Measurements from ENCODE around the gene C16orf96. TPM values are rescaled to one million over a fixed set of nuclear protein-coding genes. Genes with fewer than 3 reads are reported as not detected.

The C16orf96 gene
- under 1 TPM; 0.07 to 0.17 TPM for total RNA-seq

GRCh38 chr16:4556112-4556511 is at the start of gene C16orf96:
Gene C16orf96, plus strand, starts transcription at chr16:4556340. Its CDS starts 150 bp downstream, at chr16:4556490.
- no peak for DNase-seq
- POLR2A ChIA-PET, result interaction anchor here (0.5 kb wide), 1 partner anchor 494 kb away, joined by 3 read pairs; no protein-coding TSS in a partner anchor
- CTCF ChIA-PET, result no interaction called here
- Mint-ChIP-seq H3K27ac (no peak within 1 kb of the TSS), H3K36me3 (no peaks in the 10 kb centered on the region), H3K4me1 (ENCODE audit: low read depth) (no peaks in the 10 kb centered on the region), H3K9me3 (no peaks in the 10 kb centered on the region), H3K27me3 (no peaks in the 10 kb centered on the region), H3K4me3 (no peak within 1 kb of the TSS)
- intact Hi-C loops (cut with micrococcal nuclease), result no loop called here

GRCh38 chr16:4506450-4506849 is 49.7 kb upstream of the C16orf96 start:
- Mint-ChIP-seq H3K27me3 (no peaks in the 10 kb centered on the region), H3K4me1 (ENCODE audit: low read depth) (peaks cover 44% of the 10 kb centered on the region), H3K27ac (peak overlapping the region; percentile 93), H3K4me3 (no peak overlapping the region), H3K9me3 (no peaks in the 10 kb centered on the region), H3K36me3 (peaks cover 30% of the 10 kb centered on the region)
- intact Hi-C loops (cut with micrococcal nuclease), result loop anchor here (1.0 kb wide), 2 partner anchors 42 to 79 kb away; no protein-coding TSS in a partner anchor
- DNase-seq, result peak; percentile 73
- CTCF ChIA-PET, result interaction anchor here (0.7 to 5.3 kb wide), 25 partner anchors 8 to 118 kb away, joined by 3 to 84 read pairs (median 7); partner anchors contain the start of genes CDIP1, HMOX2 and MGRN1
- POLR2A ChIA-PET, result interaction anchor here (1.5 to 2.1 kb wide), 2 partner anchors 30 to 31 kb away, joined by 3 to 12 read pairs; partner anchors contain the start of gene HMOX2

- peak overlapping the region; percentile 93 for H3K27ac Mint-ChIP-seq
- H3K27me3 Mint-ChIP-seq, result no peaks in the 10 kb centered on the region
- no peak for DNase-seq
- POLR2A ChIA-PET, result no interaction called here
- peaks cover 40% of the 10 kb centered on the region for H3K4me1 Mint-ChIP-seq (ENCODE audit: low read depth)
- H3K4me3 Mint-ChIP-seq, result no peak overlapping the region
- peaks cover 38% of the 10 kb centered on the region for H3K36me3 Mint-ChIP-seq
- intact Hi-C loops (cut with micrococcal nuclease), result no loop called here
- CTCF ChIA-PET, result interaction anchor here (0.6 to 5.3 kb wide), 20 partner anchors 7 to 156 kb away, joined by 3 to 84 read pairs (median 6); partner anchors contain the start of genes HMOX2 and MGRN1
- no peaks in the 10 kb centered on the region for H3K9me3 Mint-ChIP-seq
Observed at GRCh38 chr16:4507588-4508345, 48.4 kb upstream of the C16orf96 start.

DNA sequence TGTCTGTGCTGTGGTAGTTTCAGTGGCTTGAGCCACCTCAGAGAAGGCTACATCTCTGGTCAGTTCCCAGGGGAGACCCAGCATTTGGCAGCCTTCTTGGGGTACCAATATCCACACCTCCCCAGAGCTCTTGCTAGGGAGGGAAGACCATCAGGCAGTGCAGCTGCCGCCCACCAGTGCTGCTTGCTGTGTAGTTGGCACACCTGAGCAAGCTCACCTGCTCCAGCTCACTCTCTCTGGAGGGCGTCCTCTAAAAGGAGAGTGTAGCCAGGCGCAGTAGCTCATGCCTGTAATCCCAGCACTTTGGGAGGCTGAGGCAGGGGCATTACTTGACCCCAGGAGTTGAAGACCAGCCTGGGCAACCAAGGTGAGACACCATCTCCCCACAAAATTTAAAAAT is 47.3 kb upstream of the C16orf96 start:
- Mint-ChIP-seq H3K9me3 (no peaks in the 10 kb centered on the region), H3K27ac (no peak overlapping the region), H3K27me3 (no peaks in the 10 kb centered on the region), H3K36me3 (peaks cover 43% of the 10 kb centered on the region), H3K4me1 (ENCODE audit: low read depth) (peaks cover 36% of the 10 kb centered on the region), H3K4me3 (no peak overlapping the region)
- DNase-seq, result no peak
- intact Hi-C loops (cut with micrococcal nuclease), result no loop called here
- POLR2A ChIA-PET, result no interaction called here
- CTCF ChIA-PET, result interaction anchor here (0.6 to 5.3 kb wide), 6 partner anchors 9 to 116 kb away, joined by 3 to 84 read pairs (median 4); partner anchors contain the start of gene MGRN1

GRCh38 chr16:4509420-4509819 is 46.7 kb upstream of the C16orf96 start:
- no peak for DNase-seq
- Mint-ChIP-seq H3K36me3 (peaks cover 43% of the 10 kb centered on the region), H3K4me1 (ENCODE audit: low read depth) (peaks cover 38% of the 10 kb centered on the region), H3K27me3 (no peaks in the 10 kb centered on the region), H3K9me3 (no peaks in the 10 kb centered on the region), H3K27ac (no peak overlapping the region), H3K4me3 (no peak overlapping the region)
- ChIA-PET CTCF (interaction anchor here (0.6 to 5.3 kb wide), 5 partner anchors 9 to 77 kb away, joined by 3 to 84 read pairs (median 4); no protein-coding TSS in a partner anchor), POLR2A (no interaction called here)
- intact Hi-C loops (cut with micrococcal nuclease), result no loop called here

GRCh38 chr16:4510131-4510530 is 46.0 kb upstream of the C16orf96 start:
- peaks cover 40% of the 10 kb centered on the region for H3K4me1 Mint-ChIP-seq (ENCODE audit: low read depth)
- DNase-seq, result no peak
- no peak overlapping the region for H3K4me3 Mint-ChIP-seq
- H3K36me3 Mint-ChIP-seq, result peaks cover 43% of the 10 kb centered on the region
- ChIA-PET POLR2A (no interaction called here), CTCF (interaction anchor here (1.4 kb wide), 1 partner anchor 9 kb away, joined by 4 read pairs; no protein-coding TSS in a partner anchor)
- intact Hi-C loops (cut with micrococcal nuclease), result no loop called here
- no peaks in the 10 kb centered on the region for H3K9me3 Mint-ChIP-seq
- H3K27ac Mint-ChIP-seq, result no peak overlapping the region
- H3K27me3 Mint-ChIP-seq, result no peaks in the 10 kb centered on the region

GRCh38 chr16:4510747-4511426 is 45.3 kb upstream of the C16orf96 start:
- peaks cover 40% of the 10 kb centered on the region for H3K36me3 Mint-ChIP-seq

DNA sequence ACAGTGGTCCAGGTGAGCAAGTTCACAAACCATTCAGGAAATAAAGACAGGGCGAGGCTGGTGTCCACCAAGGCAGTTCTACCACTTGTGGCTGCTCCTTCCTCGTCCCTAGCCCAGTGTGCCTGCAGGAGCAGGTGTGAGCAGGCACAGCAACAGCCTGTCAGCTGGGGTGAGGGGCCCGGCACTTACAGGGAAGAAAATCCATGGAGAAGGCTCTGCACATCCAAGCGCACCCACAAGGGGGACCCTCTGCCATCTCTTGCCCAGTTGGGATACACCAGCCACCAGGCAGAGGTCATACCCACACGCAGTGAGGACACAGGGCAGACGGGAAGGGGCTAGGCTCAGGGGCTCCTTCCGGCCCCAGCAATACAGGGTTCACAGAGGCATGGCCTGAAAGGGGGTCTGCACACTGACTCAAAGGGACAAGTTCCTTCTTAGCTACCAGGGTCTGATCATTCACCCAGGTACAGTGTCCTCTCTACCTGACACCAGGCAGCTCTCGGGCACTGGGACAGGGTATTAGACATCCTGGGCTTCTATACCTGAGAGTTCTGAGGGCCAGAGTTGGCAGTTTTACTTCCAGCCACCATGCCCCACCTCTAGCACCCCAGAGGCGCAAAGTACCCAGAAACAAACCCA is 44.6 kb upstream of the C16orf96 start:
- ChIA-PET POLR2A (no interaction called here), CTCF (interaction anchor here (0.5 to 1.4 kb wide), 2 partner anchors 37 to 208 kb away, joined by 3 to 5 read pairs; no protein-coding TSS in a partner anchor)
- intact Hi-C loops (cut with micrococcal nuclease), result no loop called here
- Mint-ChIP-seq H3K4me1 (ENCODE audit: low read depth) (peaks cover 36% of the 10 kb centered on the region), H3K9me3 (no peaks in the 10 kb centered on the region), H3K4me3 (no peak overlapping the region), H3K27me3 (no peaks in the 10 kb centered on the region), H3K27ac (no peak overlapping the region), H3K36me3 (peaks cover 37% of the 10 kb centered on the region)
- peak; percentile 38 for DNase-seq

More at GRCh38 chr16:4510747-4511426, 45.3 kb upstream of the C16orf96 start:
- Mint-ChIP-seq H3K4me3 (no peak overlapping the region), H3K27me3 (no peaks in the 10 kb centered on the region), H3K27ac (no peak overlapping the region), H3K4me1 (ENCODE audit: low read depth) (peaks cover 40% of the 10 kb centered on the region), H3K9me3 (no peaks in the 10 kb centered on the region)
- POLR2A ChIA-PET, result no interaction called here
- no peak for DNase-seq
- intact Hi-C loops (cut with micrococcal nuclease), result no loop called here
- CTCF ChIA-PET, result interaction anchor here (1.4 kb wide), 2 partner anchors 10 to 38 kb away, joined by 3 to 4 read pairs; no protein-coding TSS in a partner anchor

GRCh38 chr16:4512473-4512872 is 43.7 kb upstream of the C16orf96 start:
- POLR2A ChIA-PET, result no interaction called here
- DNase-seq, result no peak
- no peak overlapping the region for H3K4me3 Mint-ChIP-seq
- intact Hi-C loops (cut with micrococcal nuclease), result no loop called here
- H3K9me3 Mint-ChIP-seq, result no peaks in the 10 kb centered on the region
- no peaks in the 10 kb centered on the region for H3K27me3 Mint-ChIP-seq
- peak overlapping the region; percentile 24 for H3K27ac Mint-ChIP-seq
- peaks cover 31% of the 10 kb centered on the region for H3K36me3 Mint-ChIP-seq
- H3K4me1 Mint-ChIP-seq (ENCODE audit: low read depth), result peaks cover 34% of the 10 kb centered on the region
- CTCF ChIA-PET, result interaction anchor here (1.4 kb wide), 1 partner anchor 36 kb away, joined by 3 read pairs; no protein-coding TSS in a partner anchor

DNA sequence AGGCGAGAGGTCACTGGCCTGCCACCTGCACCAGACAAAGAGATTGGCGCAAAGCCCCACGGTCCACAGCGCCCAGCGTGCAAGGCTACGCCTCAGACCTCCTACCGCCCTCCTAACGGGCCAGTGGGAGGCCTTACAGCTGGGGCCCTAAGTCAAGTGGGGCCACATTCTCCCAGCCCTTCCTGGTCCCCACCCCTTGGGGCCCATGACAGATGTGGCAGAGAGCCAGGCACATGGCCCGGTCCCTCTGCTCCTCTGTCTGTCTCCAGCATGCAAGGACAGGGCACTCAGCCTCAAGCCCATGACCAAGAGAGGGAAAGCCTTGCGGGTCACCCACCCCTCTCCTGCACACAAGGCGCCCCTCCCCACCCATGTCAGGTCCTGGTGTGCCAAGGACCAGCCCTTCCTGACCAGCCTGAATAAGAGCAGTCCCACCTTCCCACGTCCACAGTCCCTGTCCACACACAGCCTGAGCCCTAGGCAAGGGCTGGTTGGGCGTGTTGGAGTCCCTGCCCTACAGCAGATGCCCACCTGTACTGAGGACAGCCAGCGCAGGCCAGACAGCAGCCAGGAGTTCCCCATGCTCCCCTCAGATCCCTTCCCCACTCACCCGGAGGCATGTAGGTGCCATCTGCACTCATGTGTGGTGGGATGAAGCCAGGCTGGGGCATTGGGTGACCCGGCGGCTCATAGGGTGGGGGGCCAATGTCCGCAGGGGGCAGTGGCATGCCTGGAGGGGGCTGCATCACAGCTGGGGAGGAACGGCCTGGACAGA is 42.9 kb upstream of the C16orf96 start:
- H3K4me1 Mint-ChIP-seq (ENCODE audit: low read depth), result peaks cover 34% of the 10 kb centered on the region
- DNase-seq, result no peak
- no peaks in the 10 kb centered on the region for H3K9me3 Mint-ChIP-seq
- H3K27ac Mint-ChIP-seq, result no peak overlapping the region
- H3K4me3 Mint-ChIP-seq, result no peak overlapping the region
- H3K36me3 Mint-ChIP-seq, result peaks cover 23% of the 10 kb centered on the region
- H3K27me3 Mint-ChIP-seq, result no peaks in the 10 kb centered on the region
- ChIA-PET POLR2A (no interaction called here), CTCF (interaction anchor here (1.7 kb wide), 1 partner anchor 22 kb away, joined by 8 read pairs; no protein-coding TSS in a partner anchor)
- intact Hi-C loops (cut with micrococcal nuclease), result no loop called here

DNA sequence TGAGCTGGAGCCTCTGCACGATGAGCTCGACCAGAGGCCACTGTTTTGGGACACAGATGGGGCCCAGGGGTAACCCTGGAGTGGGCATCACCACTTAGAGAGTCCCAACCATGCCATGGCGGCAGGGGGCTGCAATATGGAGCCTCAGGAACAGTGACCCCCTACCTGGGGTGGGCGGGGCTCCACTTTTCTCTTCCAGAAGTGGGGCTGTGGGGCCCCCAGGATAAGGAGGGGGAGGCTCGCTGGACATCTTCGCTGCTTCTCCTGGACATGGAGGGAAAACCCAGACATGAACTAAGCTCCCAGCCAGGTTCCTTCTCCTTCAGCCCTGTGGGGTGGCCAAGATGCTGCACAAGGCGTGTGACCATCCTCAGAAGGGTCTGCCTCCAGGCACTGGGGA is 42.3 kb upstream of the C16orf96 start:
- DNase-seq, result no peak
- peaks cover 23% of the 10 kb centered on the region for H3K36me3 Mint-ChIP-seq
- no peaks in the 10 kb centered on the region for H3K9me3 Mint-ChIP-seq
- ChIA-PET POLR2A (interaction anchor here (1.3 to 1.4 kb wide), 2 partner anchors 8 to 19 kb away, joined by 3 to 4 read pairs; no protein-coding TSS in a partner anchor), CTCF (interaction anchor here (1.2 to 1.8 kb wide), 5 partner anchors 8 to 442 kb away, joined by 3 to 14 read pairs (median 8); no protein-coding TSS in a partner anchor)
- H3K4me1 Mint-ChIP-seq (ENCODE audit: low read depth), result peaks cover 34% of the 10 kb centered on the region
- no peaks in the 10 kb centered on the region for H3K27me3 Mint-ChIP-seq
- intact Hi-C loops (cut with micrococcal nuclease), result no loop called here
- H3K27ac Mint-ChIP-seq, result peak overlapping the region; percentile 82
- H3K4me3 Mint-ChIP-seq, result no peak overlapping the region
